ENCODE results near the gene SCLY.
"Not testable (repeated sequence)": the region's sequence is repeated elsewhere in the genome, so short reads cannot be mapped to it uniquely, and the experiment has no call there.

SCLY gene, protein sequence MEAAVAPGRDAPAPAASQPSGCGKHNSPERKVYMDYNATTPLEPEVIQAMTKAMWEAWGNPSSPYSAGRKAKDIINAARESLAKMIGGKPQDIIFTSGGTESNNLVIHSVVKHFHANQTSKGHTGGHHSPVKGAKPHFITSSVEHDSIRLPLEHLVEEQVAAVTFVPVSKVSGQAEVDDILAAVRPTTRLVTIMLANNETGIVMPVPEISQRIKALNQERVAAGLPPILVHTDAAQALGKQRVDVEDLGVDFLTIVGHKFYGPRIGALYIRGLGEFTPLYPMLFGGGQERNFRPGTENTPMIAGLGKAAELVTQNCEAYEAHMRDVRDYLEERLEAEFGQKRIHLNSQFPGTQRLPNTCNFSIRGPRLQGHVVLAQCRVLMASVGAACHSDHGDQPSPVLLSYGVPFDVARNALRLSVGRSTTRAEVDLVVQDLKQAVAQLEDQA

GRCh38 chr2:238060542-238061314, at the start of gene SCLY:
TSS of gene SCLY (plus strand) at chr2:238061001. CDS start at chr2:238061055, 54 bp downstream.
- peak; percentile 95 for DNase-seq

- no peak for DNase-seq
Observed at GRCh38 chr2:238013806-238014205, 47.0 kb upstream of the SCLY start.

DNA sequence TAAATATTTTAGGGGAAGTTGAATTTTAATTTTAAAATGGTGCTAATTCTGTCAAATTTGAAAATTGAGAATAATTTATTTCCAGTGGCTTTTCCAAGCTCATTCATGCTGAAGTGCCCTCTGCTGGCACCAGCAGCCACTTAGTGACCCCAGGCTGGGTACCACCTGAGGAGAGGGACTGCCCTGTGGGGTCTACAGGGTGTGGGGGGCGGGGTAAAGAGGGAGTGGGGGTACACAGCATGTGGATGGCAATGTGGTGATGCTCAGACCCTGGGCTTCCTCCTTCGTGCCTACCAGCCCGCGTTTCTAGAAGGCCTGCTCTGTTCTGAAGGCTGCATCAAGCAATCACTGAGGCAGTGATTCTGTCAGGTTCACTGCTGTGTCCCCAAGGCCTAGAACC, 45.1 kb upstream of the SCLY start:
- no peak for DNase-seq

DNA sequence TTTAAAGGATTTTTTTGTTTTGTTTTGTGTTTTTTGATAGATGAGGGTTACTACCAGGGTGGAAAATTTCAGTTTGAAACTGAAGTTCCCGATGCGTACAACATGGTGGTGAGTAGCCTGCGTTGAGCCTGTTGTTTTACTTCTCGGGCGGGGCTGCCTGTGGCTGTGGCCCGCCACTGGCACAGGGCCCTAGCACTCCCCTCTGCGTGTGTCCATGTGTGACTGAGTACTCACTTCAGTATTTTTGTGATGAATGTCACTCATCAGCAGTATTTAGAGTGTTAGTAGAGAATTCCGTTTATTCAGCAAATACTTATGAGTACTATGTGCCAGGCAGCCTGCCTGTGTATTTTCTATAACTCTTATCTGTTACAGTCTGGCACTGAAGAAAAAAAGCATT, 44.3 kb upstream of the SCLY start:
- DNase-seq = peak; percentile 56

DNA sequence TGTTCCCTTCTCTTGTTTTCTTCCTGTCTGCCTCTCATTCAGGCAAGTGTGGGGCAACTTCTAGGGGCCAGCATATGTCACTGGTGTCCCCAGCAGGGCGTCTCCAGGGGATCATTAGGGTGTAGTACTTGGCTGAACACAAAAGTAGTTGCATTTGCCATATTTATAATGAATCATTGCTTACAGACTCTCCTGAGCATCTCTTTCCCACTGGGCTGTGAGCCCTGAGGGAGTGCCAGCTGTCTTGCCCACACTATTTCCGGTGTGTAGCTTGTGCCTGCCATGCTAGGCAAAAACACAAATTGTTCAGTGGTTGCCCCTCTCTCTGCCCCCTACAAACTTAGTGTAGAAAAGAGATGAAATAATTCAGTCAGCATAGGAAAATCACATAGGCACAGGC, 40.8 kb upstream of the SCLY start:
- DNase-seq = no peak

GRCh38 chr2:238020816-238021215, 40.0 kb upstream of the SCLY start:
- no peak for DNase-seq

- DNase-seq = no peak
Observed at GRCh38 chr2:238021327-238021726, 39.5 kb upstream of the SCLY start.

- DNase-seq = no peak
Observed at GRCh38 chr2:238022594-238023157, 38.1 kb upstream of the SCLY start.

- DNase-seq = no peak
Observed at GRCh38 chr2:238023608-238024007, 37.2 kb upstream of the SCLY start.

DNA sequence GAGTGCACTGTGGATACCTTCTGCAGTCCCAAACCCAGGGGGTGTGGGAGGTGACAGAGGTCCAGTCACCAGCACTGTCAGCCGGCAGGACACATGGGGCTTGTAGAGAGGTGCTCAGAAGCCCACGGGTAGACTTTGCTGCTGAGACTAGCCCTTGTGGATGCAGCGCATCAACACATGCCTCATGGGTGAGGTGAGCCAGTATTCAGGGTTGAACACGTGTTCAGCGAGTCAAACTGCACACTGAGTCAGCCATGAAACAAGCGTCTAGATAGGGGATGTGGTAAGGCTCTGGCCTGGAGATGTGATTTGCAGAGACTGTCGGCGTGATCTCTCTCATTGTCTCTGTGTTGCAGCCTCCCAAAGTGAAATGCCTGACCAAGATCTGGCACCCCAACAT, 35.8 kb upstream of the SCLY start:
- DNase-seq = no peak

- DNase-seq = no peak
Observed at GRCh38 chr2:238025741-238026360, 35.0 kb upstream of the SCLY start.

DNA sequence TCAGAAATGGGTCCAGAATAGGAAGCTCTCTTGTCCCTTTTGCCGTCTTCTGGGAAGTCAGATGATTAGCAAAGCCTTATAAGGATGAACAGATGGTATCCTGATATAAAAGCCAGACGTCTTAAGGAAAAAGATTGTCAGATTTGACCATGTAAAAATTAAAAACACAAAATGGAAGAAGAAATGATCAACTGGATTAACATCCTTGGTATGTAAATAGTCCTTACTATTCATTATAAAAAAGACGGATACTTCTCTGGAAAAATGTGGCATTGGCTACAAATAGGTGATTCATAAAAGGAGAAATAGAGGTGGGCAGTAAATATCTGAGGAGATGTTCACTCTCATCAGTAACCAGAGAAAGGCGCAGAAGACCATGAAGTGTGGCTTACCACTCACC, 33.7 kb upstream of the SCLY start:
- DNase-seq = no peak

DNA sequence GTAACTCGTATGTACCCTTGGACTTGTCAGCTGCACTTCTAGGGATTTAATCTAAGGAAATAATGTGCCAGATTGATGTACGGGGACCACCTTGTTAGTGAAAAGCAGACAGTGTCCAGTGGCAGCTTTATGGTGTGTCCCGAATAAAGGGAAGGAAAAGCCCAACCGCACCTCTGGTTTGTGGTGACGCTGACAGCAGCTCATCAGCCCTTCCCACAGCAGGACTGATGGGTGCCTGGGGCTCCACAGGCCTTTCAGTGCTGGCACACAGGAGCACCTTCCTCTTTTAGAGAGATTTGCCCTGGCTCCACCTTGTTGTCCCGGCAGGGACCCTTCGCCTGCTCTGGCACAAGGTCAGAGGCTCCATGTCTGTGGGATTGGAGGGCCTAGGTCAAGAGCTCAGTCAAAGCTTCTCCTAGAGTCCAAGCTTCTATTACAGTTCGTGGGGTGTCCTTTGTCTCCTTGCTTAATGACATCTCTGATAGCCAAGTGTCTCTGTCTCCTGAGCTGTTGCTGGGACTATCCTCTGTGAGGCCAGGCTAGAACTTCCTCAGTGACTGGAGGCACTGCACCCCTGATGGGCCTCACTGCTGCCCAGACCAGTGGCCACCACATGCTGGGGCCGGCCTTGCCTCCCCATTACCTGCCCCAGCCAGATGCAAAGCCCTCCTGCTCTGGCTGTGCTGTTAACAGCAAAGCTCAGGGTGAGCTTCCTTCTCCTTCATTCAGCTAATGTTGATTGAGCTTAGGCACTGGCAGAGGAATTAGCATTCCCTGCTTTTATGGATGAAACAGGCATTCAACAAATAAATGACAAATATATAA, 33.0 kb upstream of the SCLY start:
- no peak for DNase-seq

DNA sequence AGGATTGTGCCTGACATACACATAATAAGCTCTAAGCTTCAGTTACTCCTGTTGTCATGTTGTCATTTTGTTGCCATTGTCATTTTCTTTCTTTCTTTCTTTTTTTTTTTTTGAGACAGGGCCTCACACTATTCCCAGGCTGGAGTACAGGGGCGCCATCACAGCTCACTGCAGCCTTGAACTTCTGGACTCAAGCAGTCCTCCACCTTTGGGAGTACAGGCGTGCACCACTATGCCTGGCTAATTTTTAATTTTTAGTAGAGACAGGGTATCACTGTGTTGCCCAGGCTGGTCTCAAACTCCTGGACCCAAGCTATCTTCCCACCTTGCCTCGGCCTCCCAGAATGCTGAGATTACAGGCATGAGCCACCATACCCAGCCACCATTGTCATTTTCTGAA, 30.9 kb upstream of the SCLY start:
- no peak for DNase-seq

DNA sequence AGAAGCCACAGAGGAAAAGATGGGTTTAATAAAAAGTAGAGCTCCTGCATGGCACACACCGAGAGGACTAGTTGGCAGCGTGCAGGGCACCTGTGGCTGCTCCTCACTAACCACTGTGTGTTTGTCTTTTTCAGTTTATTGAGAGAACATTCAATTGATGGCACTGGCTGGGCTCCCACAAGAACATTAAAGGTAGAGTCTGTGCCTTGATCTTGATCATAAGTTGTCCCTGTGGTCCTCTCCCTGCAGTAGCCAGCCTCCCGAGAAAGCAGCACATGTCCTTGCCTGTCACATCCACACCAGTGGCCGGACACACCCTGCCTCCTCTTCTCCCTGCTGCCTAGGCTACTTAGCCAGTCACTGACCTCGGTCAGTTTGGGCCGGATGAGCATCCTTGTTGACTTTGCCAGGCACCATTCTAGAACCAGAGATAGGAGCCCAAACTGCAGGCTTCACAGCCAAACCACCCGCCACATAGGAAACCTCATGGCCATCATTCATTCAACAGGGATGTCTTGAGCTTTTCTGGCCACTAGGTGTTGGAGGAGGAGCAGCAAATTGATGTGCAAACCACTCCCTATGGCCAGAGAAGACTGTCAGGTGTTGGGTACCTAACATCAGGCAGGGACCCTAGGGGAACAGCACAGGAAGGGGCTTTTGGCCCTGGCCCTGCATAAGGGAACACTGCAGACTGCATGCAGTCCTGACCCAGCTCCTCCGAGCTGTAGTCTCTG, 30.2 kb upstream of the SCLY start:
- DNase-seq = no peak

DNA sequence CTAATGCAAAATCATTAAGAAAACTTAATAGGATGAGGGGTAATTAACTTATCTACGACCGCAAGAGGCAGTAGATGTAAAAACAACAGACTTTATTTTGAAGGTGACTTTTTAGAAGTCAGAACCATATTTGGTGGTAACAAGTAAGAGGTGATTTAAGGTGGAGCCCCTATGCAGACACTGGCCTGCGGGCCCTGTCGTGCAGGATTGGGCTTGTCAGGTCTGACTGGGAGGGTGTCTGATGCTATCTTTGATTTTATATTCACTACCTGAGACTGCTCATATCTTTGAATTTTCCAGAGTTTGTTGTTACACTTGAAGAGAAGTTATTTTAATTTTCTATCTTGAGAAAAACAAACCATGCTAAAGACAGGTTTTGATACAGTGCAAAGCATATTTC, 29.1 kb upstream of the SCLY start:
- no peak for DNase-seq

DNA sequence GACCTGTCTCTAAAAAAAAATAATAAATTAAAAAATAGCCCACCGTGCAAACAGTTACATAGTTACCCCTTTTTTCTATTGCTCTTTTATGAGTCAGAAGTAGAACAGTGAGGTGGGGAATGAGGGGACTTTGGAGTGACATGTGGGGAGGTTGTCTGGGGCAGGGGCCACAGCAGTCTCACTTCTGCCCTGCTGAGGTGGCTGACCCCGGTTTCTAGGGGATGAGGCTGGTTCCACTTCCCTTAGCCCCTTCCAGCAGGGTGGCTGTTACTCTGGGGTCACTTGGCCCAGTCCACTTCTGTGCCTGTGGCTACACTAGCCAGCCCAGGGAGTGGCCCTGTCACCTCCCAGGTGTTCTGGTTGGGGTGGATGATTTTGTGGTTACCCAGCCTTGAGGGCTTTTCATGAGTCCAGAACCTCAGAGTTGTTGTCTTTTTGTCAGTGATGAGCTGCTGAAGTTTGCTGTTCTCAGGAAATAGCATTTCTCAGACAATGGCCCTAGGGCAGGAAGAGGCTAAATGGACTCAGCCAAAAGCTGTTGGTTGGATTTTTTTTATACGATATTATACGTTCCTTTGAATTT, 28.0 kb upstream of the SCLY start:
- no peak for DNase-seq

GRCh38 chr2:238033991-238034390, 26.8 kb upstream of the SCLY start:
- not testable (repeated sequence) for DNase-seq

DNA sequence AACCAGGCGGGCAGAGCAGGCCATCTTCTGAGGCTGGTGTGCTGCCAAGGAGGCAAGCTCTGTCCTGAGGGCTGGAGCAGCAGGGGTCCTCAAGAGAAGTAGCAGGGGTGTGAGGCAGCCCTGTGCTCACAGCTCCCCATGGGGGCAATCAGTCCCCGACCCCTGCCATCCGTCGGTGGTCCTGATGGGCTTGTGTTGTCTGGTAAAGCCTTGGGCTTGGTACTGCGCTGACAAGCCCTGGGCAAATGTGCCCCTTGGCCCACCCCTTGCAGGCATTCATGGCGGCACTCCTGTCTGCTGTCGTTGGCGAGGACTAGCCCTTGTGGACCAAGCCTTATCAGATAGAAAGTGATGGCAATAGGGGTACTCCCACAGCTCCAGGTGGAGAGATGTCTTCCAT, 22.6 kb upstream of the SCLY start:
- DNase-seq = no peak

DNA sequence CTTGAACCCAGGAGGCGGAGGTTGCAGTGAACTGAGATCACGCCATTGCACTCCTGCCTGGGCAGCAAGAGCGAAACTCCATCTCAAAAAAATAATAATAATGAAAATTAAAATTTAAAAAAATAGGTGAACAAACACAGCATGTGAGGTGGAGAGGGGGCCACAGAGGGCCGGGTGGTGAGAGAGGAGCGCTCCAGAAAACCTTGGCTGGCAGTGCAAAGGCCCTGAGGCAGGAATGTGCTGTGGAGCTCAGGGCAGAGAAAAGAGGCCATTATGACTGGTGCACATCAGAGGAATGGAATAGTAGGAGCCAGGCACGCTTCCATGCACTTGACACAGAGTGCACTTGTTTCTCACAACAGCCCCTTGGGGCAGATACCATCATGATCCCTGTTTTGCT, 21.6 kb upstream of the SCLY start:
- DNase-seq = no peak

GRCh38 chr2:238039985-238040384, 20.8 kb upstream of the SCLY start:
- DNase-seq = no peak

Data from NCI-H510A treated with DMSO at 0.1 percent for 48 hours (cell line).